ENCODE measurements around the gene CACNA1B. TPM values are rescaled to one million over a fixed set of nuclear protein-coding genes. Genes with fewer than 3 reads are reported as not detected.
"Not testable (repeated sequence)": the region's sequence is repeated elsewhere in the genome, so short reads cannot be mapped to it uniquely, and the experiment has no call there.

Gene CACNA1B
- polyA plus RNA-seq, 1 donor, result 0.72 TPM

DNA sequence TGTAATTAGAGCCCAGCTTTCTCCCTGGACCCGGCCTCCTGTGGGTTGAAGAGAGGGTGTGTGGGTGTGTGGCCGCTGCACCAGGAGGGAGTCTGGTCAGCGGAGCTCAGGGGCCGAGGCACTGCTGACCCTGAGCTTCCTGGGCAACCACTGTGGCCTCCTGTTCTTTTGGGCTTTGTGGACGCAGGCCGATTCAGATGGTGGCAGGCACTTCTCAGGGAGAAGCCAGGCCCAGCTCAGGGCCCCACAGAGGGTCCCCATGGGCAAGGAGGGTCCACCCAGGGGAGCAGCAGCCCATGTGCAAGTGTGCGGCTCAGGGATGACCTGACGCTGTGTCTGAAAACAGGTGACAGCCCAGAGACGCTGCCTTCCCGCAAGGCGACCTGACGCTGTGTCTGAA lies 11.0 kb downstream of the CACNA1B start:
- DNase-seq (ENCODE audit: low read depth), result not testable (repeated sequence)

DNA sequence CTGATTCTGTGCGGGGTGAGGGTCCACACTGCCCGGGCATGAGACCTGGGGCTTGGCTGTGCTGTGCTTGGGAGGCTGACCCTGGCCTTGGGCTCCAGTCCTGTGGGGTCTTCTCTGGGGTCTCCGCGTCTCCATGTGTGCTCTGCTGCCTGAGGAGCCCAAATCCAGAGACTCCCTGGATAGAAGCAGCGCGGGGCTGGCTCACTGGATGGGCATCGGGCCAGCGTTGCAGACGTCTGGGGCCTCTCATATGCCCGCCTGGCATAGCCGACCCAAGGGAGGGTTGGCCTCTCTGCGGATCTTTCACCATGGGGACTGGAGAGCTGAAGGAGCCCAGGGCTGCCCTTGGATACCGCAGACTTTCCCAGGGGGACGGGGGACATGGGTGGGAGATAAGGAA lies 12.4 kb downstream of the CACNA1B start:
- not testable (repeated sequence) for DNase-seq (ENCODE audit: low read depth)

DNA sequence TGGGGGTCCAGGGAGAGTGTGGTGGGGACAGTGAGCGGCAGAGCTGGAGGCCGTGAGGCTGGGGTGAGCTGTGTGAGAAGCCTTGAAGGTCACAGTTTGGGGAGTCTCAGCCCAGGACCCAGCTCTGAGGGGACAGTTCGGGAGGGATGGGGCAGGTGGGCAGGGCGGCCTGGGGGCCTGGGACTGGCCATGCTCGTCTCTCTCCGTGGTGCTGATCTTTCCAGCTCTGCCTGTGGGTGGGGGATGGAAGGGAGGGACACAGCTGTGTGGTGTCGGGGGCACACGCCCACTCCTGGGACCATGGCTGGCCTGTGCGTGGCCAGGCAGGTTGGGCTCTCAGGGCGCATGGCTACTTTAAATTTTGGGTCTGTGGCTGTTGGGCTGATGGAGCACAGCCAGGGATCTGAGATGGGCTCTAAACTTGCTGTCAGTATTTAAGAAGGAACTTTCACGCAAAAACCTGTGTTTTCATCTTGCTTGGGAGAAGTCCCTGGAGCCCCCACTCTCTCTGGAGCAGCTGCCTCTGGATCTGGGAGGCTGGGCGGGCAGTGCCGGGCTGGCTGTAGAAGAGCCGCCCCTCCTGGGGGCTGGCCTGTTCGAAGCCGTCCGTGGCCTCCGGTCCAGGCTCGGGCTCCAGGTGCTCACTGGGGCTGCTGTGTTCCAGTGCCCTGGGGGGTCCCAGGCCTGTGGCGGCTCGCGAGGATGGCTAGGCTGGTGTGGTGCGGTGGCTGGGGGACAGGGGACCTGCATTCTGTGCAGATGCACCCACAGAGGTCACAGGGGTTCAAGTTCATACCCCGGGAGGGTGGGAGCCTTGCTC lies 13.4 kb downstream of the CACNA1B start:
- not testable (repeated sequence) for DNase-seq (ENCODE audit: low read depth)

DNA sequence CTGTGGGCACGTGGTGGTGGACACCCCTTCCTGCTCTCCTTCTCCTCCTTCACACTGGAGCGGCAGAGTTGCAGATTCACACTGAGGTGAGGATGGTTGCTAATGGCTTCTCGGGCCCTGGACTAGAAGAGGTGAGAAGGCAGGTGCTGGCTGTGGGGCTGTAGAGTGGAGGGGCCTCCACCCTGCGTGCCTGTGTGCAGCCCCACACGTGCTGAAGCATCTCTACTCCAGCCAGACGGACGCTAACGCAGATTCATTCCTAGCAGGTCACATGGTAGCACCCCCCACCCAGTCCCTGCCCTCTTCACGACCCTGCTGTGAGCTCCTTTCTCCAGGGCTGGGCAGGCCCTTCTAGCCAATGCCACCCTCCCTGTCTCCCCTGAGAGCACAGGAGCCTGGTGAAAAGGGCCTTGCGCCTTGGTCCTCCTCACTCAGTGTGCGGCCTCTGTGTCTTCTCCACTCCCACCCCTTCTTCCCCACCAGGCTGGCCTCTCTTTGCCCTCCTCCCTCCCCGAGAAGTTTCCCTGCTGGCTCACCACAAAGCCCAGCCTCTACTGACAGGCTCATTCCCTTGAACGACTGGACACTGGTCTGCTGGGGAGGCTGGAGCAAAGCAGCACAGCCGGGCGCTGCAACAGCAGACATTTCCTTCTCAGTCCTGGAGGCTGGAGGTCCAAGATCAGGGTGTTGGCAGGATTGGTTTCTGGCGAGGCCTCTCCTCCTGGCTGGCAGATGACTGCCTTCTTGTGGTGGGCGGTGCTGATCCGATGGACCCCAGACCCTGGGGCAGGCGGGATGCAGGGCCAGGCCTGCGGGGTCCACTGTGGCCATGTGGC lies 14.2 kb downstream of the CACNA1B start:
- no peak for DNase-seq (ENCODE audit: low read depth)

DNA sequence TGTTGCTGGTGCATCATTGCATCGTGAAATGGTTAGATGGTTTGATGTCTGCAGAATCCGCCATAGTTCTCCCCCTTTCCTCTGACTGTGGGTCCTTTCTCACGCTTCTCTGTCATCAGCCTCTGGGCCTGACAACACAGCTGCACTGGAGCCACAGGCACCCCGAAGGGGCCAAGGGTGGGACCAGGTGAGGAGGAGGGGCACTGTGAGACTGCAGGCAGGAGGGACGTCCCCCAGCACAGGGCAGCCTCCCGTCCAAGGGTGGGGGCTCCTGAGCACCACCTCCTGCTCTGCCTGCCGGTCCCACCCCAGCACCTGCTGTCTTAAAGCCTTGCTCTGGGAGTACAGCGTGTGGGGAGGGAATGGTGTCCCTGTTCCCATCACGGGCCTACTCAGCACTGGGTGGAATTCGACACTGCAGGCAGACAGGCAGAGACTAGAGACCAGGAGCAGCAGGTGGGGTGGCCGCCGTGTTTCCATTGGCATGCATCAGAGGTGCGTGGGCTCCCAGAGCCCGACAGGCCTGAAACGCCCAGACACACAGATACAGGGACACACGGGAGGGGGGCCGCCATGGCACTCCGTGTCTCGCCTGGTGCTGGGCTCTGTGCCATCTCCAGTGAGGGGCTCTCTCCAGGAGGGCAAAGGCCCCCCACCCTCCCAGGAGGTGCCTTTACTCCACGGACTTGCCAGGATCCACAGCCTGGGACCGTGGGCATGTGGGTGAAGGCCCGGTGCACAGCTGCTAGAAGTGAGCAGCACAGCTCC lies 15.0 kb downstream of the CACNA1B start:
- no peak for DNase-seq (ENCODE audit: low read depth)

- DNase-seq (ENCODE audit: low read depth), result no peak
Measured at GRCh38 chr9:137893670-137894069, 16.1 kb downstream of the CACNA1B start.

DNA sequence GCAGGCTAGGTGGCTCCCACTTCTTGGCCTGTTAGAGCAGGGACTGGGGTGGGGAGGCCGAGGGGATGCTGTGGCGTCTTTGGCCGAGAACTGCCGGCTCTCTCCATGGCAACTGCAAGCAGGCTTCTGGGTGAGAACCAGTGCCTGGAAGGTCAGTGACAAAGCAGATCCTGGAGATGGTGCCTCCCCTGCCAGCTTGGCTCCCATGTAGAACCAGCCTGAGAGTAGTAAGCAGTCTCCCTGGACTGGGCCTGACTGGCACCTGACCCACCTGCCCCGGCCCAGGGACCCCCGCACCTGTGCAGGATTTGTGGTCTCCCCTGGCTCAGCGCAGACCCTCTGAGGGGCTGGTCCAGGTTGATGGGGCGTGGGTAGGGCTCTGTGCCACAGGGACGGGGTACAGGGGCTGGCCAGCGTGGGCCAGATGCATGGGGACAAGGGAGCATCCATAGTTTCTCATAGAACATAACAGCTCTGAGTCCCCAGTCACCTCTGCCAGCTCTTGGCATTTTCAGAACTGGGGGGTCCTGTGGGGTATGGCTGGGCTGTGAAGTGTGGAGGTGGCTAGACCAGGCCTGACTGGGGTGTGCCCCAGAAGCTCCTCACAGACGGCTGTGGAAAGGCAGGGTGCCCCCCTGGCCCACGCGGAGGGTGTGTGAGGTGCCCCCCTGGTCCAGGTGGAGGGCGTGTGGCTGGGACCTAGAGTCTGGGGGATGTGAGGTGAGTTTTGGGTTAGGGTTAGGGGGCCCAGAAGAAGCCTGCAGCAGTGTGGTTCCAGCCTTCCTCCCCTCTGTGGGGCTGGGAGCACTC lies 22.2 kb downstream of the CACNA1B start:
- no peak for DNase-seq (ENCODE audit: low read depth)

DNA sequence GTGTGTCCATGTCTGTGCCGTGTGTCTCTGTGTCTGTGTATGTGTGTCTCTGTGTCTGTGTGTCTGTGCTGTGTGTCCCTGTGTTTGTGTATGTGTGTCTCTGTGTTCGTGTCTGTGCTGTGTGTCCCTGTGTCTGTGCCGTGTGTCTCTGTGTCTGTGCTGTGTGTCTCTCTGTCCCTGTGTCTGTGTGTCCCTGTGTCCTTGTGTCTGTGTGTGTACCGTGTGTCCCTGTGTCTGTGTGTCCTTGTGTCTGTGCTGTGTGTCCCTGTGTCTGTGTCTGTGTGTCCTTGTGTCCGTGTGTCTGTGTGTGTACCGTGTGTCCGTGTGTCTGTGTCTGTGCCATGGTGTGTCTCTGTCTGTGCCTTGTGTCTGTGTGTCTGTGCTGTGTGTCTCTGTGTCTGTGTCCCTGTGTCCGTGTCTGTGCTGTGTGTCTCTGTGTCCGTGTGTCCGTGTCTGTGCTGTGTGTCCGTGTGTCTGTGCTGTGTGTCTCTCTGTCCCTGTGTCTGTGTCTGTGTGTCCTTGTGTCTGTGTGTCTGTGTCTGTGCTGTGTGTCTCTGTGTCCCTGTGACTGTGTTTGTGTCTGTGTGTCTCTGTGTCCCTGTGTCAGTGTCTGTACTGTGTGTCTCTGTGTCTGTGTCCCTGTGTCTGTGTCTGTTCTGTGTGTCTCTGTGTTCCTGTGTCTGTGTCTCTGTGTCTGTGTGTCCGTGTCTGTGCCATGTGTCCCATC lies 23.2 kb downstream of the CACNA1B start:
- no peak for DNase-seq (ENCODE audit: low read depth)

DNA sequence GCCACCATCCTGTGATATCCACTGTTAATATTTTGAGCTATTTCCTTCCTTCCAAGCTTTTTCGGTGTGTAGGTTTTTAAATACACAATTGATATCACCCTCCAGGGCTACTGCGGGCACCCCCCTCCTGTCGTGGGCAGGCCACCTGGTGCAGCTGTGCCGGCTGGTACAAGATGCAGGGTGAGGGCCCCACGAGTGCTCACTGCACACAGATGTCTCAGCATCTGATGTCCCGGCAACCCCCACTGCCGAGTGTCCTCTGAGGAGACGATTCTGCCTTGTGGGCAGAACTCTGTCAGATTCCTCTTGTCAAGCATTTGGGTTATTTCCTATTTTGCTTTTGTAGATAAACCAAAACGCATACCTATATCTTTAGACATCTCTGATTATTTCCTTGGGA lies 25.1 kb downstream of the CACNA1B start:
- DNase-seq (ENCODE audit: low read depth), result no peak

DNA sequence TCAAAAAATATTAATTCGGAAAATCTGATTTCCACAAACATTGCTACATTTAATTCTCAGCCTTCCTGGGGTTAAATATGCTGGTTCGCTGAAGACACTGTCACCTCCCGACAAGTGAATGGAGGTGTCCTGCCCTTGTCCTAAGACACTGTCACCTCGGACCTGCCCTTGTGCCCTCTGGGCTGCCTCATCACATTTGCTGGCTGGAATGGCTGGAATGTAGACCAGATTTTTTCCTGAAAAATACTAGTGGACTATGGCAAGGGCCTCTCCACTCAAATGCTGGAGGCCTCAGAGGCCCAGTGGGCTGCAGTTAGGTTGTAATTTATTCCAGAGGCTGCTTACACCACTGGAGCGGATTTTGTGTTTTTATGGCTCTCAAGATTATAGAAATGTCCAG lies 28.2 kb downstream of the CACNA1B start:
- no peak for DNase-seq (ENCODE audit: low read depth)

- no peak for DNase-seq (ENCODE audit: low read depth)
Measured at GRCh38 chr9:137907776-137908175, 30.2 kb downstream of the CACNA1B start.

- no peak for DNase-seq (ENCODE audit: low read depth)
Measured at GRCh38 chr9:137912671-137913070, 35.1 kb downstream of the CACNA1B start.

- DNase-seq (ENCODE audit: low read depth), result no peak
Measured at GRCh38 chr9:137913132-137913531, 35.5 kb downstream of the CACNA1B start.

DNA sequence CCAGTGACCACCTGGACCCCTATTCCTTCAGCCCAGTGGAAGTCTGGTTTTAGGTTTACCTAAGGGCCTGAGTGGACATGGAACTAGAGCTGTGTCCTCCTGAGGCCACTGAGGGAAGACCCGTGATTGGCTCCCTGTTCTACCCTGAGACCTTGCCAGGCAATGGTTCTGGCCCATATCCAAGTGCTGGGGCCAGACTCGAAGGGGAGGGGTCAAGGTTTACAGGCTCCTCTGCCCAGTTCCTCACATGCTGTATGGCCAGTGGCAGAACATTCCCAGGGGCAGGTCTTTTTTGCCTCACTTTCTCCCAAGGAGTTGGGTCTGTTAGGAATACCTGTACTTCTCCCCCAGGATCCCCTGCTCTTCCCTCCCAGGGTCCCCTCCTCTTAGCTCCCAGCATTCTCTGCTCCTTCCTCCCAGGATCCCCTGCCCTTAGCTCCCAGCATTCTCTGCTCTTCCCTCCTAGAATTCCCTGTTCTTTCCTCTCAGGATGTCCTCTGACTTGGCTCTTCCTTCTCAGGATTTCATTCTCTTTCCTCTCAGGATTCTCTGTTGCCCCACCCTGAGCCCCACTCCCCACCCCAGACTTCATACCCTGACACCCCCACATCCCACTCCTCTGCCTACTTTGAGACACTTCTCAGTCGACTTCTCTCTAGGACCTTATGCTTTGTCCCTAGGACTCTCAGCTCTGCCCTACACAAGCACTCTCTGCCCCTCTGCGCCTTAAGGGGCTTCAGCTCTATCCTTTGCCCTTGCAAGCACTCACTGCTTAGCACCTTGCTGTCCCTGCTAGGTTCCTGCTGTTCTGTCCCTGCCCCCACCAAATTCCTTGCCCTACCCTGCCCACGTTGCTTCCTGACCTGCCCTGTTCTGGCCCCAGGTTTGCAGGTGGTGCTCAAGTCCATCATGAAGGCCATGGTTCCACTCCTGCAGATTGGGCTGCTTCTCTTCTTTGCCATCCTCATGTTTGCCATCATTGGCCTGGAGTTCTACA lies 36.5 kb downstream of the CACNA1B start:
- no peak for DNase-seq (ENCODE audit: low read depth)

DNA sequence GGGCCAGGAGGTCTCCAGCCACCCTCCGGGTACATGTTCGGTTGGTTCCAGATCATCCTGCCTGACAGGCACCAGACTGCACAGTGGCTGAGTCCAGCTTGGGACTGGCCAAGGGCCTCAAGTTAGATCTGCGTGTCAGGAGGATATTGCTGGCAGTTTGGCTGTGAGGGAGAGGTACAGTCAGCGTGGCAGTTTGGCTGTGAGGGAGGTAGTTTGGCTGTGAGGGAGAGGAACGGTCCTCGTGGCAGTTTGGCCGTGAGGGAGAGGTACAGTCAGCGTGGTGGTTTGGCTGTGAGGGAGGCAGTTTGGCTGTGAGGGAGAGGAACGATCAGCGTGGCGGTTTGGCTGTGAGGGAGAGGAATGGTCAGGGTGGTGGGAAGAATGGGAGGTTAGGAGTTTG lies 39.0 kb downstream of the CACNA1B start:
- no peak for DNase-seq (ENCODE audit: low read depth)

GRCh38 chr9:137917116-137917515 lies 39.5 kb downstream of the CACNA1B start:
- no peak for DNase-seq (ENCODE audit: low read depth)

GRCh38 chr9:137917795-137918194 lies 40.2 kb downstream of the CACNA1B start:
- no peak for DNase-seq (ENCODE audit: low read depth)

- peak; percentile 1 for DNase-seq (ENCODE audit: low read depth)
Measured at GRCh38 chr9:137918331-137919094, 40.9 kb downstream of the CACNA1B start.

DNA sequence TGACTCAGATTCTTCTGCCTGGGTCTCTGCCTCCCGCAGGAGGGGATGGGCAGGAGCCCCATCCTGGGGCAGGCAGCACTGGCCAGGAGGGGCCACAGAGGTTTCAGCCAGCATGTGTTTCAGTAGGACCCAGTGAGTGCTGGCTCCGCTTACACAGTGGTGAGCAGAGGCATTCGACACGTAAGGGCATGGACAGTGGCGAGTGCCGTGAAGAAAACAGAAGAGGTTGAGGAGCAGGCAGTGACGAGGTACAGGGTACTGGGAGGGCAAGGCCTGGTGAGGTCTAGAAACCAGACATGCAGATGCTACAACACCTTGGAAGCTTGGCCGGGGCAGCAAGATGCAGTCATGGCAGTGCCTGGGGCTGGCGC lies 41.5 kb downstream of the CACNA1B start:
- no peak for DNase-seq (ENCODE audit: low read depth)
